HL-60 (cell line): ENCODE data around the gene SUN3.

Experiments
- DNase-seq, 2 experiments: peaks; one replicate each; pipeline ENCODE4 v3.0.0-alpha.2; 2010 to 2020; ENCODE audit warnings: low read depth in 1 of 2, low spot score in 1 of 2
- H3K27ac ChIP-seq: fragments of 250-450 bp; sonication (Bioruptor Pico); replicated peaks from 2 replicates; pipeline ENCODE4 v1.5.1; 2020; ENCODE audit warnings: mild to moderate bottlenecking, moderate library complexity
- H3K27me3 ChIP-seq: fragments of 250-450 bp; sonication (Bioruptor Pico); 2 replicates; pipeline ENCODE4 v1.5.1; 2021; ENCODE audit warnings: mild to moderate bottlenecking, moderate library complexity; ENCODE audit not compliant: insufficient read depth, poor library complexity, severe bottlenecking
- H3K4me3 ChIP-seq: replicated peaks from 2 replicates; pipeline ENCODE4 v1.5.1; 2011; ENCODE audit warnings: mild to moderate bottlenecking, control low read depth, low read length; ENCODE audit not compliant: insufficient read depth
- GABPA ChIP-seq: IDR thresholded peaks from 2 replicates; pipeline ENCODE4 v1.6.1; 2012; ENCODE audit warnings: low read depth
- POLR2AphosphoS5 ChIP-seq: IDR thresholded peaks from 2 replicates; pipeline ENCODE4 v1.6.1; 2012; ENCODE audit warnings: low read depth
- REST ChIP-seq: IDR thresholded peaks from 2 replicates; pipeline ENCODE4 v1.6.1; 2012; ENCODE audit warnings: low read depth; ENCODE audit not compliant: insufficient replicate concordance
- SPI1 ChIP-seq: IDR thresholded peaks from 2 replicates; pipeline ENCODE4 v1.6.1; 2012; ENCODE audit warnings: low read depth, mild to moderate bottlenecking, borderline replicate concordance
- TF ChIP-seq, protein P1 (sequence below): IDR thresholded peaks from one replicate; pipeline ENCODE4 v1.5.1; 2011; ENCODE audit warnings: low read length, control low read depth, inconsistent platforms; ENCODE audit not compliant: insufficient read depth

SUN3 gene

DNA sequence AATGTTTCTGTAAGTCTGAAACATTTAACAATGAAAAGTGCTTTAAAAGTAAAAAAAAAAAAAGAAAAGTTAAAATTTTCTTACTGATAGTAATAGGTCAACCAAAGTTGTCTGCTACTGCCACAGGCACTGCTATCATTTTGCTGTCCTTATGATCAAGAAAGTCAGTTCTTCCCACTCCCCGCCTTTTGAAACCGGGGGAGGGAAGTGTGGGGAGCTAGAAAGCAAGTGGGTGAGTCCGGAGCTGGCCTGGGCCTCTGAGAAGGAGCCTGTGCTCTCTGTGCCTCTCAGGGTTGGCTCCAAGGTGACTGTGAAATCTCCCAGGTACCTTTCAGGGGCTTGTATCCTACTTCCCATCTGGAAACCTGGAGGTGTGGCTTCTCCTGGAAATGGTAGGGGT is 13.7 kb upstream of the SUN3 start:
- H3K27me3 ChIP-seq, result peaks cover 3% of the 10 kb centered on the region
- TF ChIP-seq REST, result no peak
- no peak for TF ChIP-seq POLR2AphosphoS5
- no peak for TF ChIP-seq SPI1
- TF ChIP-seq, protein P1, sequence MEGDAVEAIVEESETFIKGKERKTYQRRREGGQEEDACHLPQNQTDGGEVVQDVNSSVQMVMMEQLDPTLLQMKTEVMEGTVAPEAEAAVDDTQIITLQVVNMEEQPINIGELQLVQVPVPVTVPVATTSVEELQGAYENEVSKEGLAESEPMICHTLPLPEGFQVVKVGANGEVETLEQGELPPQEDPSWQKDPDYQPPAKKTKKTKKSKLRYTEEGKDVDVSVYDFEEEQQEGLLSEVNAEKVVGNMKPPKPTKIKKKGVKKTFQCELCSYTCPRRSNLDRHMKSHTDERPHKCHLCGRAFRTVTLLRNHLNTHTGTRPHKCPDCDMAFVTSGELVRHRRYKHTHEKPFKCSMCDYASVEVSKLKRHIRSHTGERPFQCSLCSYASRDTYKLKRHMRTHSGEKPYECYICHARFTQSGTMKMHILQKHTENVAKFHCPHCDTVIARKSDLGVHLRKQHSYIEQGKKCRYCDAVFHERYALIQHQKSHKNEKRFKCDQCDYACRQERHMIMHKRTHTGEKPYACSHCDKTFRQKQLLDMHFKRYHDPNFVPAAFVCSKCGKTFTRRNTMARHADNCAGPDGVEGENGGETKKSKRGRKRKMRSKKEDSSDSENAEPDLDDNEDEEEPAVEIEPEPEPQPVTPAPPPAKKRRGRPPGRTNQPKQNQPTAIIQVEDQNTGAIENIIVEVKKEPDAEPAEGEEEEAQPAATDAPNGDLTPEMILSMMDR, result no peak
- TF ChIP-seq GABPA, result no peak
- H3K27ac ChIP-seq, result no peak overlapping the region
- H3K4me3 ChIP-seq, result no peak overlapping the region
- no peak for DNase-seq

DNA sequence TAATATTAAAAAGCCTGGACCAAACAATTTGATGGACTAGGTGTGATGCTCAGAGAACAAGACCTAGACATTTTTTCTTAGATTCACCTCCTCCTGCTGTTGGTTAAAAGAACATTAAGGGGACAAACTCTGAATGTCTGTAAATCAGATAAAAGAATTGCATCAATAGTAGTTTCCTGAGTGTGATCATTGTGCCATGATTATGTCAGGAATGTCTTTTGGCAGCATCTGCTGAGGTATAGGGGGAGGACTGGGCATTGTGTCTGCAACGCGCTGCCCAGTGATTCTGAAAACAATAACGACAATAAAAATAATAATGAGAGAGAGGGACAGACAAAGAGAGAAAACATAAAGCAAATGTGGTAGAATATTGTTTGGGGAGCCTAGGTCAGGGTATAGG is 13.3 kb upstream of the SUN3 start:
- H3K27ac ChIP-seq, result no peak overlapping the region
- H3K27me3 ChIP-seq, result peaks cover 5% of the 10 kb centered on the region
- no peak for TF ChIP-seq POLR2AphosphoS5
- no peak overlapping the region for H3K4me3 ChIP-seq
- DNase-seq, result no peak

GRCh38 chr7:48041653-48041970 is 12.7 kb upstream of the SUN3 start:
- Histone ChIP-seq H3K27ac (no peak overlapping the region), H3K4me3 (no peak overlapping the region), H3K27me3 (peaks cover 11% of the 10 kb centered on the region)
- no peak for DNase-seq
- TF ChIP-seq SPI1 (no peak), GABPA (no peak), POLR2AphosphoS5 (no peak), REST (no peak)
- TF ChIP-seq, protein P1, result no peak

GRCh38 chr7:48040944-48041652 is 12.2 kb upstream of the SUN3 start:
- H3K27ac ChIP-seq, result no peak overlapping the region

More at GRCh38 chr7:48040944-48041652, 12.2 kb upstream of the SUN3 start:
- Histone ChIP-seq H3K27me3 (peaks cover 15% of the 10 kb centered on the region), H3K4me3 (no peak overlapping the region)
- TF ChIP-seq SPI1 (no peak), POLR2AphosphoS5 (no peak), GABPA (no peak), REST (no peak)
- TF ChIP-seq, protein P1, result no peak
- DNase-seq, result no peak
